Stimulated activated CD8-positive, alpha-beta memory T cell treated with anti-CD3 and anti-CD28 coated beads, Interleukin-4, amount 100 ng/mL, for 1 hour (primary cell): ENCODE measurements around the gene CNTF.
"Not testable (repeated sequence)": the region's sequence is repeated elsewhere in the genome, so short reads cannot be mapped to it uniquely, and the experiment has no call there.

Experiments used
- DNase-seq, 2 donors: peaks; one replicate each; pipeline ENCODE4 v3.0.0-alpha.2; 2020; ENCODE audit warnings: low read depth in 2 of 2, low spot score in 1 of 2

Gene CNTF

GRCh38 chr11:58622344-58622743 is at the start of gene CNTF:
Gene CNTF, plus strand, starts transcription at chr11:58622665. Its CDS starts 88 bp downstream, at chr11:58622753.
- DNase-seq: no peak

GRCh38 chr11:58572906-58573305 is 49.6 kb upstream of the CNTF start:
- not testable (repeated sequence) for DNase-seq

GRCh38 chr11:58573451-58574104 is 48.9 kb upstream of the CNTF start:
- peak in 1 of 2 donors; percentile 28 for DNase-seq

GRCh38 chr11:58574881-58575280 is 47.6 kb upstream of the CNTF start:
- DNase-seq: no peak

DNA sequence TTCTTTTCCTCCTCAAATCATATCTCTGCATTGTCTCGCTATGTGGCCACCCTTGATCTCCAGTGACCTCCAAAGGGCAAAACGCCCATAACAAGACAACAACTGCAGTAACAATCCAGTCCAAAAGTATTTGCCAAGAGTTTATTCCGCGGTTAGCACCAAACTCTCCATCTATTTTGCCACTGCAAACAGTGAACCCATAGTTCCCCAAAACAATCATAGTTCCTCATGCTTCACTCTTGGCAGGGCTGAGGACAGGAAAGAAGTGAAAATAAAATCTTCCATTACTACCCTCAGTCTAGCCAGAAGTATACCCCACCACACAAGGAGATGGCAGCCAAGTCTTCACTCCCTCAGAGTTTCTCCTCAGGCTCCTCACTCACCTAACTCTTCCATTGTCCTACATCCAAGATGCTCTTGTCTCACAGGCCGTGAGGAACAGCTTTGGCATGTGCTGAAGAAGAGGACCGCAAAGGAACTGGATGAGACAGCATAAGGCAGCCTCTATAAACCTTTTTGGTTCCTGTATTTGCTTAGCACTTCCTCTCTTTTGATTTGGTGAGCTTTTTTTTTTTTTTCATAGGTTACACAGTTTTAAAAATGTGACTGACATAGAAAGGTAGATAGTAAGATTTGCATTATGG is 47.0 kb upstream of the CNTF start, which contains the start of gene LPXN:
TSS of gene LPXN (minus strand) at position 480 of the 644 bp plus-strand sequence. CDS start at position 396, 84 bp downstream.
- DNase-seq: peak in 1 of 2 donors; percentile 15

GRCh38 chr11:58576887-58577471 is 45.5 kb upstream of the CNTF start:
- no peak for DNase-seq

DNA sequence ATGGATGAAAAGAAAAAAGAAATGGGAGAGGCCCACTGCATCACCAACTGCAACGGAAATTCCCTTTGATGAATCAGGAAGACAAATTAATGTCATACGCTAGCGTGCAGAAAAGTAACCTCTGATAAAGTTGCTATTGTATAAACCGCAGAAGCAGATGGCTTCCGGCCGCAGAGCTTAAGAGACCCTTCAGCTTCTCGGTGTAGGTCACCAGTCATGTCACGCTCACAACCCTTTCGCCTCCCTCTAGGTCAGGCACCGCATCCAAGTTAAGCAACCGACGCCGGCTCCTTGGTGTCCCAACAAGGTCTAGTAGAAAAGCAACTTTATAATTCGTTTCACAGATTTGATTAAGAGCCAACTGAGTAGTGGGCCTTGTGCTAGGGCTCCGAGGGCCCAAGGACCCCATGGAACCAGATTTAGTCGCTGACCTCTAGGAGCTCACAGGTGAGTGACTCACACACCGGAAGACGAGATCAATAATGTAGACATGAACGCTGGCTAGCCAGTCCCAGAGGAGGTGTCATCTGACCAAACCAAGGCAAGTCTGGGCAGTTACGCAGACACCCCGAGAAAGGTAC is 44.8 kb upstream of the CNTF start:
- DNase-seq: peak; percentile 65 to 66

- peak; percentile 78 to 88 for DNase-seq
Observed at GRCh38 chr11:58578136-58578634, 44.3 kb upstream of the CNTF start.

DNA sequence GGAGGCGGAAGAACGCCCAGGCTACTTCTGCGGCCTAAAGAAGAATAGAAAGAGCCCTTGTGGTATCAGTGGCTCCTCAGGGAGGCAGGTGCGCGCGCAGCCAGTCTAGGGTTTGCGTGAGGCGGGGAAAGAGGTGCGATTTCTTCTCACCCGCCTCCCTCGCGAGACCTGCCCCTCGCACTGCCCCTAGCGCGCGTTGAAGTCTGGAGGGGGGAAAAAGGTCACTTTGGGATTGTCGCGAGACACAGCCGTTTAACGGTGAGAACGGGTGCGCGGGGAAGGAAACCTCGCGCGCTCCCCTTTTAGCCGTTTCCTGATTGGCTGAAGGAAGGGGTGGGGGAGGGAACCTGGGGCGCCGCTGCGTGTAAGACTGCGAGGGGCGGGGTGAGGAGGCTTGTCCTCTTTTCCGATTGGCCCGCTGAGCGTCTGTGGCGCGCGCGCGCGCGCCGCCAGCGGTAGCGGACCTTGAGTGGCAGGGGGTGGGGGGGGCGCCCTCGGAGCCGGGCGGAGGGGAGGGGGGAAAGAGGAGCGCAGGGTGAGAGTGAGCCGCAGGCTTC is 43.8 kb upstream of the CNTF start, which contains the start of gene ZFP91:
TSS of gene ZFP91 (plus strand) at position 429 of the 557 bp plus-strand sequence. CDS start 219 bp downstream, outside the sequence.
- peak; percentile 94 to 95 for DNase-seq

GRCh38 chr11:58579192-58580129 is 43.0 kb upstream of the CNTF start:
- peak; percentile 81 to 88 for DNase-seq

GRCh38 chr11:58580311-58580710 is 42.2 kb upstream of the CNTF start:
- DNase-seq: no peak

GRCh38 chr11:58582437-58582836 is 40.0 kb upstream of the CNTF start:
- no peak for DNase-seq

DNA sequence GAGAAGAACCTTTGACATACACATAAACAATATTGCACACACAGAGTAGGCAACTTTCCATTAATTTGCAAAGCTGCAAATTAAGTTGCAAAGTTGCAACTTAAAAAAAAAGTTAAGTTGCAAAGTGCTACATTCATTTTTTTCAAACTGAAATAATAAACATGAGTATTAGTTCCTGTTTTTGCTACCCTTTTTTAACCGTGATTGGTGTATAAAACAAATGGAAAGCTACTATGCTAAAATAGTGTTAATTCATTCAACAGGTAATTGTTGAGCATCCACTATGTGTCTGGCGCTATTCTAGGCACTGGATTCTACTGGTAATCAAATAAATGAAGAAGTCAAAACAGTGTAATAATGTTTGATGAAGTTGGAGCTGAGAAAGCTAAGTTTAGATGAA is 35.5 kb upstream of the CNTF start:
- no peak for DNase-seq

DNA sequence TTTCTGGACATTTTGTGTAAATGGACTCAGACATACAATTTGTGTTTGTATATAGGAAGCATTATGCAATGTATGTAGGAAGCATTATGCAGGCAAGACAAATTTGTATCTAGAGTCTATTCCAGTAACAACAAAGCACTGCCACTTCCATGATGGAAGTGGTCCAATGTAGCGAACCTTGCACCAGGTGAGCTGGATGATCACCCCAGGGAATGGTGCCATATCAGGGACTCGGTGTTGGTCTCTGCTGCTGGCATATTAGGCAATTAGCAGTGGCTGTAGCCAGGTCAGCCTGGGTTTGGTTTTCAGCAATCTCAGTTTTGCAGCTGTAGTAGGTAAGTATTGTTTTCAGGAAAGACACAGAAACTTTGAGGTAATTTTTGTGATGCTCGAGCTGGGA is 30.8 kb upstream of the CNTF start:
- DNase-seq: no peak

DNA sequence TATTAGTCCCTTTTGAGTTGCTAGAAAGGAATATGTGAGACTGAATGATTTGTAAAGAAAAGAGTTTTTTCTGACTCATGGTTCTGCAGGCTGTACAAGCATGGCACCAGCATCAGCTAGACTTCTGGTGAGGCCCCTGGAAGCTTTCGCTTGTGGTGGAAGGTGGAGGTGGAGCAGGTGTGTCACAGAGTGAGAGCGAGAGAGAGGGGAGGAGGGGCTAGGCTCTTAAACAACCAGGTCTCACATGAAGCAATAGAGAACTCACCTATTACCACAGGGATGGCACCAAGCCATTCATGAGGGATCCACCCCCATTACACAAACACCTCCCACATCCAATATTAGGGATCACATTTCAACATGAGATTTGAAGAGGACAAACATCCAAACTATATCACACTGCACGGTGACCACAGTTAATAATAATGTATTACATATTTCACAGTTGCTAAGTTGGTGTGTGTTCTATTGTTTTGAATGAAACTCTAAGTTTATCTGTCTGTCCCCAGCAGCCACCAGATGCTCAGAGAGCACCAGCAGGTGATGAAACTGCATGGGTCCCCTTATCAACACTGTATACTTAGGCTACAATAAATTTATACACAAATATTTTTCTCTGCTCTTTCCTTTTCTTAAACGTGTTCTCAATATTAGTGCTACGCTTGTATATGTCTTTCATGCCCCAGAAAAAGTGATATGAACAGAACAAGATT is 29.5 kb upstream of the CNTF start:
- DNase-seq: no peak

DNA sequence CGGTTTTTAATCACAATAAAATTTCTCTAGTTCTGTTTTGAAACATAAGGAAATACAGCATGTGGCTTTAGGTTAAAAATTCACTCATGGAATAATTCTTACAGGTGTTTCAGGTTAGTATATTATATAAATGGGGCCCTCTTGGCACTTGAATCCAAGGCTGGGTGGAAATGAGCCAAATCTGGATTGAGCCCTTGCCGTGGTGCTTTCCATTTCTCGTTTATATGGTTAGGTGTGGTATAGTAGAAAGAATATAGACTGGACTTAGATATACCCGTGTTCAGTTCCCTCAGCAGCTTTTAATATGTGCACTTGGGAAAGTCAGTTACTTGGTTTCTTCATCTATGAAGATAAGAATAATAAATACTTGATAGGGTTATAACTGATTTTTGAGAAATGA is 27.6 kb upstream of the CNTF start:
- no peak for DNase-seq

- DNase-seq: no peak
Observed at GRCh38 chr11:58596621-58597020, 25.8 kb upstream of the CNTF start.

DNA sequence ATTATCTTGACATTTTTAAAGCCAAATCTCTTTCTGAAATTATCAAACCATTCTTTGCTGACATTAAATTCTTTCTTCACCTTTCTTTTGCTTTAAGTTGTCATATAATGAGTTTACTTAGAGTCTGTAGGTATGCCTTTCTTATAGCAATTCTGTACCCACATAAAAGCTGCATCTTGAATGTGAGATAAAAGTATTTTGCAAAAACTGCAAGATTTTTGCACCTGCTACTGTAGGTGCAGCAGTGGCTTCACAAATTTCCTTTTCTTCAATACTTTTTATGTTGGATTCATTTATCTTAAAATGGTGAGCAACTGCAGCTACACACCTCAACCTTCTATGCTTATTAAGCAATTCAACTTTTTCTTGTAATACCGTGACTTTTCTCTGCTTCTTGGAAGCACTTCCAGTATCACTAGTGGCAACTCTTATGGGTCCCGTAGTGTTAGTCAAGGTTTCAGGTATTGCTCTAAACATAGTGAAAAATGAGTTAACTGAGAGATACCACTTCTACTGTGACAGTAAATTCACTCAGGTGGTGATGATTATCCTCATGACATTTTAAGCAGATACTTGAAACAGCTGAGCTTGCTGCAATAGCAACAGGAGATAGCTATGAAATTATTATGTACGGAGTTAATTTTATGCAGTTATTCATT is 24.9 kb upstream of the CNTF start:
- DNase-seq: no peak

DNA sequence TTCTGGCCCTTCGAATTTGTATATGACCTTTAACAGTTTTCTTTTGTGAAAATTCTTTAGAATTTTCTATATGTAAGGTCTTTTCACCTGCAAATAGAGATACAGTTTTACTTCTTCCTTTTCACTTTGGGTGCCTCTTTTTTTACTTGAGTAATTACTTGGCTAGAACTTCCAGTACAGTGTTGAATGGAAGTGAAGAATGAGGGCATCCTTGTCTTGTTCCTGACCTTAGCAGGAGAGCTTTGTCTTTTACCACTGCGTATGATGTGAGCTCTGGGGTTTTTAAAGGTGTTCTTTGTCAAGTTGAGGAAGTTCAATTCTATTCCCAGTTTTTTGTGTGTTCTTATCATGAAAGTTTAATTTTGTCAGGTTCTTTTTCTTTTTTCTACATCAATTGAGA is 22.0 kb upstream of the CNTF start:
- DNase-seq: no peak
